Trophoblast cell (in vitro differentiated cells and primary cell): ENCODE data around the gene GPC3.
A peak's percentile ranks its signal among the peaks of the same experiment; 100 is the strongest.

ENCODE experiments used
- DNase-seq, 2 donors: peaks; one replicate each; pipeline ENCODE4 v3.0.0-alpha.2; 2016
- H2AFZ ChIP-seq: 2 replicates; pipeline ENCODE4 v1.6.1; 2013; ENCODE audit warnings: low read length, moderate library complexity, mild to moderate bottlenecking; ENCODE audit not compliant: insufficient read depth, poor library complexity
- H2AK5ac ChIP-seq: 2 replicates; pipeline ENCODE4 v1.6.1; 2013; ENCODE audit warnings: mild to moderate bottlenecking, low read length
- H2BK120ac ChIP-seq: 2 replicates; pipeline ENCODE4 v1.6.1; 2013; ENCODE audit warnings: low read length, mild to moderate bottlenecking, moderate library complexity; ENCODE audit not compliant: insufficient read depth, poor library complexity
- H2BK12ac ChIP-seq: 2 replicates; pipeline ENCODE4 v1.6.1; 2013; ENCODE audit warnings: mild to moderate bottlenecking, low read length, moderate library complexity
- H2BK5ac ChIP-seq: 2 replicates; pipeline ENCODE4 v1.6.1; 2013; ENCODE audit warnings: low read length, low read depth, moderate library complexity, mild to moderate bottlenecking; ENCODE audit not compliant: poor library complexity
- H3K14ac ChIP-seq: 2 replicates; pipeline ENCODE4 v1.6.1; 2013; ENCODE audit warnings: mild to moderate bottlenecking, low read length
- H3K18ac ChIP-seq: 2 replicates; pipeline ENCODE4 v1.6.1; 2013; ENCODE audit warnings: mild to moderate bottlenecking, low read length
- H3K23ac ChIP-seq: 2 replicates; pipeline ENCODE4 v1.6.1; 2013; ENCODE audit warnings: low read length
- H3K27ac ChIP-seq: 2 replicates; pipeline ENCODE4 v1.5.1; 2013; ENCODE audit warnings: low read depth, mild to moderate bottlenecking, inconsistent platforms, low read length, moderate library complexity
- H3K27me3 ChIP-seq: 2 replicates; pipeline ENCODE4 v1.6.1; 2013; ENCODE audit warnings: inconsistent platforms, mild to moderate bottlenecking, low read length, moderate library complexity; ENCODE audit not compliant: insufficient read depth
- H3K36me3 ChIP-seq, 2 experiments: 1 replicate in 1 of 2; 2 replicates in 1 of 2; pipeline ENCODE4 v1.6.1; 2013; ENCODE audit warnings: low read length in 2 of 2, mild to moderate bottlenecking in 2 of 2, moderate library complexity in 1 of 2; ENCODE audit not compliant: insufficient read depth in 2 of 2, control insufficient read depth in 1 of 2
- H3K4ac ChIP-seq: 2 replicates; pipeline ENCODE4 v1.6.1; 2013; ENCODE audit warnings: low read depth, mild to moderate bottlenecking, low read length, moderate library complexity
- H3K4me1 ChIP-seq, 2 experiments: 1 replicate in 1 of 2; 2 replicates in 1 of 2; pipeline ENCODE4 v1.6.1; 2013; ENCODE audit warnings: low read length in 2 of 2, mild to moderate bottlenecking in 2 of 2, moderate library complexity in 1 of 2; ENCODE audit not compliant: insufficient read depth in 2 of 2, control insufficient read depth in 1 of 2
- H3K4me2 ChIP-seq: 2 replicates; pipeline ENCODE4 v1.6.1; 2013; ENCODE audit warnings: inconsistent platforms, mild to moderate bottlenecking, low read length, moderate library complexity
- H3K4me3 ChIP-seq: 2 replicates; pipeline ENCODE4 v1.5.1; 2013; ENCODE audit warnings: mild to moderate bottlenecking, low read depth, low read length, inconsistent platforms
- H3K79me1 ChIP-seq: one replicate; pipeline ENCODE4 v1.6.1; 2013; ENCODE audit warnings: low read length
- H3K79me2 ChIP-seq: 2 replicates; pipeline ENCODE4 v1.6.1; 2013; ENCODE audit warnings: low read length, mild to moderate bottlenecking; ENCODE audit not compliant: control insufficient read depth, insufficient read depth, poor library complexity
- H3K9ac ChIP-seq: 2 replicates; pipeline ENCODE4 v1.6.1; 2013; ENCODE audit warnings: mild to moderate bottlenecking, low read length
- H3K9me3 ChIP-seq: 2 replicates; pipeline ENCODE4 v1.6.1; 2013; ENCODE audit warnings: low read depth, mild to moderate bottlenecking, control low read depth, inconsistent platforms, low read length; ENCODE audit not compliant: insufficient read depth
- H4K12ac ChIP-seq: 2 replicates; pipeline ENCODE4 v1.6.1; 2013; ENCODE audit warnings: low read depth, mild to moderate bottlenecking, low read length, moderate library complexity
- H4K8ac ChIP-seq: 2 replicates; pipeline ENCODE4 v1.6.1; 2013; ENCODE audit warnings: low read depth, mild to moderate bottlenecking, low read length, moderate library complexity
- H4K91ac ChIP-seq: one replicate; pipeline ENCODE4 v1.6.1; 2013; ENCODE audit warnings: low read depth, mild to moderate bottlenecking, low read length, moderate library complexity
- WGBS: extraction: QIAGEN DNeasy Blood & Tissue Kit; methylation state at CpG from one replicate; pipeline ENCODE4 v1.1.7; 2013; ENCODE audit warnings: missing lambda C conversion rate; ENCODE audit not compliant: insufficient read length, insufficient coverage; ENCODE audit errors: extremely low coverage; 5-methylcytosine and 5-hydroxymethylcytosine counted together

Gene GPC3

DNA sequence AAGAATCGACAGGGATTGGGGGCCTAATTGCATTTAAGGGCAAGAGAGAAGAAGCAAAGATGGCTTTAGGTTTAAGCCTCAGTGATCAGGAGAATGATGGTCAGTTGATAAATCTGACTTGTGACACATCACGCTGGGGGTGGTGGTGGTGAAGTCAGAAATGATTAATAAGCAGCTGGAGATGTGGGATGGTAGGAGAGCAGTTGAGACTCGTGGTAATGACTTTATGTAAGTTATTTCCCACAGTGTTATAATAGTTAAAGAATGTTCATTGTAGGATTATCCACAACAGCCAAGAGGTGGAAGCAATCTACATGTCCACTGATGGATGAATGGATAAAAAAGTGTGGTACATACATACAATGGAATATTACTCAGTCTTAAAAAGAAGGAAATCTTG lies 391.2 kb downstream of the GPC3 start:
- Histone ChIP-seq H3K14ac (no peak overlapping the region), H3K27me3 (no peaks in the 10 kb centered on the region), H3K9ac (no peak overlapping the region), H3K4ac (no peak overlapping the region), H3K36me3 (no peaks in the 10 kb centered on the region), H4K8ac (no peak overlapping the region), H3K9me3 (no peaks in the 10 kb centered on the region), H4K91ac (no peak overlapping the region), H2BK5ac (no peak overlapping the region), H3K27ac (no peak overlapping the region), H3K18ac (no peak overlapping the region), H4K12ac (no peak overlapping the region), H3K4me2 (no peak overlapping the region), H3K23ac (no peak overlapping the region), H2AK5ac (no peak overlapping the region), H2BK120ac (no peak overlapping the region), H3K79me1 (no peaks in the 10 kb centered on the region), H3K79me2 (no peaks in the 10 kb centered on the region), H2BK12ac (no peak overlapping the region), H2AFZ (no peak overlapping the region), H3K4me1 (peaks cover 0 to 4% of the 10 kb centered on the region in 2 experiments), H3K4me3 (no peak overlapping the region)
- WGBS, result no CpG with 5 or more reads among the region's 3 CpGs
- peak; percentile 25 to 55 for DNase-seq

DNA sequence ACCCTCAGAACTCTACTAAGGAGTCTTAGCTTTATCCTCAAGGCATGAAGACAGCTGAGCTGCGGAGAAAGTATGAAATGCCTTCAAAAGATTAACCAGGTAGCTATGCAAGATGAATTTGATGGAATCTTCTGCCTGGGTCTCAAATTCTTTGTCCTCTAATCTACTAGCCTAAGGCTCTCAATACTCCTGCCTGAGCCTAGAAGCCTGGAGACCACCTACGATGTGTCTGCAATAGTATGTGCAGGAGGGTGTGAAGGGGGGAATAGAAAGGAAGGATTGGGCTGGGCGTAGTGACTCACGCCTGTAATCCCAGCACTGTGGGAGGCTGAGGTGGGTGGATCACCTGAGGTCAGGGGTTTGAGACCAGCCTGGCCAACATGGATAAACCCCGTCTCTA lies 391.9 kb downstream of the GPC3 start:
- DNase-seq, result peak; percentile 61 to 80
- no peak overlapping the region for H3K4ac ChIP-seq
- no CpG with 5 or more reads among the region's 5 CpGs for WGBS
- H4K12ac ChIP-seq, result no peak overlapping the region
- H3K27me3 ChIP-seq, result no peaks in the 10 kb centered on the region
- H4K91ac ChIP-seq, result no peak overlapping the region
- no peak overlapping the region for H3K27ac ChIP-seq
- no peak overlapping the region for H2AFZ ChIP-seq
- no peak overlapping the region for H3K4me2 ChIP-seq
- no peaks in the 10 kb centered on the region for H3K79me2 ChIP-seq
- no peaks in the 10 kb centered on the region for H3K9me3 ChIP-seq
- H3K79me1 ChIP-seq, result no peaks in the 10 kb centered on the region
- H3K36me3 ChIP-seq, result no peaks in the 10 kb centered on the region
- H2BK5ac ChIP-seq, result no peak overlapping the region
- H2BK120ac ChIP-seq, result no peak overlapping the region
- no peak overlapping the region for H4K8ac ChIP-seq
- peaks cover 0 to 4% of the 10 kb centered on the region in 2 experiments for H3K4me1 ChIP-seq
- no peak overlapping the region for H3K9ac ChIP-seq
- no peak overlapping the region for H3K14ac ChIP-seq
- no peak overlapping the region for H2AK5ac ChIP-seq
- H3K4me3 ChIP-seq, result no peak overlapping the region
- H3K23ac ChIP-seq, result no peak overlapping the region
- no peak overlapping the region for H2BK12ac ChIP-seq
- H3K18ac ChIP-seq, result no peak overlapping the region

DNA sequence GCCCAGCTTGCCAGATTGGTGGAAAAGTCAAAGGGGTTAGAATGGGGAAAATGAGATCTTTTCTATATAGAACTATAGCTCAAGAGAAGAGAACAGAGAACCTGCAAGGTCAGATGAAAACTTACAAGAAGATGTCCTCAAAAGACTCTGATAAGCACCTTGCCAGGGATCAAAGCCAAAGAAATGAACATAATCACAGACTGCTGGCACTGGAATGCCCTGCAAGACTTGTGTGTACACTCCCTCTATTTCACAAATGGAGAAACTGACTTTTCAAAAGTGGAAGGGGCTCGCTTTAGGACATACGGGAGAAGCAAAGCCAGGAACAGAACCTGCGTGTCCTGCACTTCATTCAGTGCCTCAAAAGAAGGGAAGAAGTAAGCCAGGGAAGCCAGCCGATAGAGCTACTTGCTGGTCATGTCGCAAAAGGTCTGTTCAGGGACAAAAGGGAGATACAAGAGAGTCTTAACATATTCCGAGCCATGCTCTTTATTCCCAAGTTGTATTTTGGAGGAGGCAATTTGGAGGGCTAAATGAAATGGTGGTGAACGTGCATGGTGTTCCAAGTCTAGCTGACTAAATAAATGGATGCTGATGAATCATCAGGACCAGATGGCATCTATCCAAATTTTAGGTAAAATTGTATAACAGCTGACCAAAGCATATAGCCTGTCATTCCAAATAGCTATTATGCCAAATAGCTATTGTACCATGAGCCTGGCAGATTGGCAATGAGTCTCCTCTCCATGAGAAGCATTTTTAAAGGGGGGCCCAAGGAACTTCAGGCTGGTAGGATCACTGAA lies 394.5 kb downstream of the GPC3 start:
- Histone ChIP-seq H3K9me3 (no peaks in the 10 kb centered on the region), H3K36me3 (no peaks in the 10 kb centered on the region), H3K27me3 (no peaks in the 10 kb centered on the region), H4K91ac (no peak overlapping the region), H3K4ac (no peak overlapping the region), H3K23ac (no peak overlapping the region), H2BK5ac (no peak overlapping the region), H3K79me1 (no peaks in the 10 kb centered on the region), H2AFZ (no peak overlapping the region), H3K27ac (no peak overlapping the region), H3K9ac (no peak overlapping the region), H2AK5ac (no peak overlapping the region), H3K4me2 (no peak overlapping the region), H3K4me1 (peaks cover 0 to 6% of the 10 kb centered on the region in 2 experiments), H4K8ac (no peak overlapping the region), H2BK120ac (no peak overlapping the region), H2BK12ac (no peak overlapping the region), H3K4me3 (no peak overlapping the region), H4K12ac (no peak overlapping the region), H3K18ac (no peak overlapping the region), H3K14ac (no peak overlapping the region), H3K79me2 (no peaks in the 10 kb centered on the region)
- no CpG with 5 or more reads among the region's 7 CpGs for WGBS
- DNase-seq, result no peak

DNA sequence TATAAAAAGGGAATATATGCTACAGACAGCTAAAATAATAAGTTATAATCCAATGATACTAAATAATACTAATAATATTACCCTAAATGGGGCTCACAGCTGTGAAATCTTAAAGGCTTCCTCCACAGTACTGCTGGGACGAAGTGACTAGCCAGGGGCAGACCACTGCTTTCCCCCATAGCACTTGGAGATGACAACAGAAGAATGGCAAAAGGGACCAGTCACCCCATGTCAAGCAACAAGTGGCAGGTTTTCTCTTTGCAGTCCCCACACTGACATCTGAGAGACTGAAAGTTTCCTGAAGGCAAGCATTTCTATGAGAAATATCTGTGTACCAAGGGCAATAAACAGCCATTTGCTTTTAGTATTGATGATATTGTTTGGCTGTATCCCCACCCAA lies 396.6 kb downstream of the GPC3 start:
- DNase-seq, result no peak
- Histone ChIP-seq H2BK120ac (no peak overlapping the region), H3K4me2 (no peak overlapping the region), H2BK12ac (no peak overlapping the region), H2AK5ac (no peak overlapping the region), H3K27ac (no peak overlapping the region), H3K18ac (no peak overlapping the region), H3K27me3 (no peaks in the 10 kb centered on the region), H4K12ac (no peak overlapping the region), H2AFZ (no peak overlapping the region), H3K14ac (no peak overlapping the region), H4K91ac (no peak overlapping the region), H3K23ac (no peak overlapping the region), H3K4me1 (peaks cover 0 to 2% of the 10 kb centered on the region in 2 experiments), H3K4me3 (no peak overlapping the region), H4K8ac (no peak overlapping the region), H2BK5ac (no peak overlapping the region), H3K79me1 (no peaks in the 10 kb centered on the region), H3K4ac (no peak overlapping the region), H3K36me3 (no peaks in the 10 kb centered on the region), H3K9ac (no peak overlapping the region), H3K79me2 (no peaks in the 10 kb centered on the region), H3K9me3 (no peaks in the 10 kb centered on the region)
- no CpG with 5 or more reads among the region's 1 CpG for WGBS
